Inflammatory macrophage (primary cell): ENCODE data around the gene EPHA4.

ENCODE experiments used
- DNase-seq, 2 donors: peaks; one replicate each; pipeline ENCODE4 v3.0.0-alpha.2; 2020 to 2022

EPHA4 gene

GRCh38 chr2:221502270-221503010 lies 69.7 kb downstream of the EPHA4 start:
- DNase-seq: no peak

GRCh38 chr2:221501883-221502269 lies 70.2 kb downstream of the EPHA4 start:
- DNase-seq: no peak

- DNase-seq: no peak
Measured at GRCh38 chr2:221501210-221501882, 70.8 kb downstream of the EPHA4 start.

GRCh38 chr2:221500501-221501209 lies 71.4 kb downstream of the EPHA4 start:
- DNase-seq: no peak

GRCh38 chr2:221495731-221496130 lies 76.4 kb downstream of the EPHA4 start:
- no peak for DNase-seq

GRCh38 chr2:221494556-221494955 lies 77.5 kb downstream of the EPHA4 start:
- DNase-seq: no peak

- DNase-seq: no peak
Measured at GRCh38 chr2:221493391-221493790, 78.7 kb downstream of the EPHA4 start.

- no peak for DNase-seq
Measured at GRCh38 chr2:221492636-221493035, 79.5 kb downstream of the EPHA4 start.

GRCh38 chr2:221490506-221491060 lies 81.5 kb downstream of the EPHA4 start:
- DNase-seq: no peak

GRCh38 chr2:221488136-221488807 lies 83.8 kb downstream of the EPHA4 start:
- no peak for DNase-seq

GRCh38 chr2:221486106-221486505 lies 86.0 kb downstream of the EPHA4 start:
- no peak for DNase-seq

GRCh38 chr2:221485503-221485870 lies 86.6 kb downstream of the EPHA4 start:
- DNase-seq: no peak

- DNase-seq: no peak
Measured at GRCh38 chr2:221484761-221485502, 87.2 kb downstream of the EPHA4 start.

- DNase-seq: no peak
Measured at GRCh38 chr2:221482666-221483455, 89.2 kb downstream of the EPHA4 start.

- no peak for DNase-seq
Measured at GRCh38 chr2:221480821-221481220, 91.3 kb downstream of the EPHA4 start.

GRCh38 chr2:221480163-221480562 lies 91.9 kb downstream of the EPHA4 start:
- no peak for DNase-seq

- DNase-seq: no peak
Measured at GRCh38 chr2:221478485-221478863, 93.6 kb downstream of the EPHA4 start.

- DNase-seq: no peak
Measured at GRCh38 chr2:221477714-221478484, 94.2 kb downstream of the EPHA4 start.

- DNase-seq: no peak
Measured at GRCh38 chr2:221476195-221476594, 95.9 kb downstream of the EPHA4 start.

GRCh38 chr2:221473451-221473850 lies 98.7 kb downstream of the EPHA4 start:
- no peak for DNase-seq

- DNase-seq: no peak
Measured at GRCh38 chr2:221468317-221468716, 103.8 kb downstream of the EPHA4 start.
